Measurements from ENCODE around the gene RANBP3.

Gene RANBP3

DNA sequence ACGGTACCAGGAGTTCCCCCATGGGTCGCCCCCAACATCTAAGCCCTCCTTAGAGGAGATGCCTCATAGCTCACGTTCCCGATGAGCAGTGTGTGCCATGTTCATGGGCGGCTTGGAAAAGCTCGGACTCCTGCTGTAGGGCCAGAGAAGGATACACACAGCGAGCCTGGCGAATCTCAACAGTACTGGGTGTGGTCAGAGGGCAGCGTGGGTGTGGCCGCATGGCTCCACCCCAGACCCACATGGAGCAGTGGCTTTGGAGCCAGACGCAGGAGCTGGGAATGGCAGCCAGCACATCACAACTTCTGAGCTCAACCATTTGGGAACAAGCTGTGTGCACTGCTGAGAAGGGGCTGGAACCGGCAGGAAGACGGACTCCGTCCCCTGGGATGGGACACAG is 48.3 kb downstream of the RANBP3 start:
- no peak for DNase-seq (ENCODE audit: low spot score)
- no peak for TF ChIP-seq CTCF (IDR thresholded peaks at IDR 0.05; ENCODE audit: borderline replicate concordance, control extremely low read depth, extremely low read depth, insufficient read depth, missing control alignments)
- in situ Hi-C loops (cut with MboI; ENCODE audit: low sequenced_read_pairs, unreplicated experiment): no loop called here

DNA sequence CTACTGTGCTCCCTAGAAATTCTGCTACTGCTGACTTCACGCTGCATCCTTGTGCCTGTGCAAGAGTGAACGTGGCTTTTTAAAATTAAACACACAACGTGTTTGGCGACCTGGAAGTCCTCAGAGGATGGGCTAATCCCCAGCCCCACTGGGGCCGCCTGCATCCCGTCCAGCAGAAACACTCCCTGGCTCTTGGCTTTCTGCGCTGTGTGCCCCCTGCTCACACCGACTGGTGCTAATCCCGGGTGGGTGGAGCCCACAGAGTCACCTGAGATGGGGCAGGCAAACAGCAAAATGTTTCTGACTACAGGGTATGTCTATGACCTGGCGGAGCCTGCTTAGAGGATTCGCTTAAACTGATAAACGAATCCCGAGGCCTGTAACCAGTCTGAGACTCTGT is 48.8 kb downstream of the RANBP3 start:
- no peak for DNase-seq (ENCODE audit: low spot score)
- TF ChIP-seq CTCF (IDR thresholded peaks at IDR 0.05; ENCODE audit: borderline replicate concordance, control extremely low read depth, extremely low read depth, insufficient read depth, missing control alignments): no peak
- in situ Hi-C loops (cut with MboI; ENCODE audit: low sequenced_read_pairs, unreplicated experiment): no loop called here

DNA sequence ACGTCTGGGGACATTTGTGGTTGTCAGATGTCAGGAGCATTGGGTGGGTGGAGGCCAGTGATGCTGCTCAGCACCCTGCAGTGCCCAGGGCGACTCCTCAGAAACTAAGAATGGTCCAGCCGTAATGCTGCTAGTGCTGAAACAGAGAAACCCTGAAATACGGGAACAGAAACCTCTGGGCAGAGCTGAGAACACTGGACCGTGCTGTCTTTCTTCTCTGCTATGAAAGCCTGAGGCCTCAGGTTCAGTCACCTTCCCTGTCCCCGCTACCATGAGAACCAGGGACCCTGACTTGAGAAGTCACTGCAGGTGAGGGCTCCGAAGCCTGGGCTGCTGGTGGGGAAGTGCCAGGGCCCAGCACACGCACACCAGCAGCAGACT is 50.5 kb downstream of the RANBP3 start:
- no peak for TF ChIP-seq CTCF (IDR thresholded peaks at IDR 0.05; ENCODE audit: borderline replicate concordance, control extremely low read depth, extremely low read depth, insufficient read depth, missing control alignments)
- DNase-seq (ENCODE audit: low spot score): peak; percentile 80
- in situ Hi-C loops (cut with MboI; ENCODE audit: low sequenced_read_pairs, unreplicated experiment): no loop called here

DNA sequence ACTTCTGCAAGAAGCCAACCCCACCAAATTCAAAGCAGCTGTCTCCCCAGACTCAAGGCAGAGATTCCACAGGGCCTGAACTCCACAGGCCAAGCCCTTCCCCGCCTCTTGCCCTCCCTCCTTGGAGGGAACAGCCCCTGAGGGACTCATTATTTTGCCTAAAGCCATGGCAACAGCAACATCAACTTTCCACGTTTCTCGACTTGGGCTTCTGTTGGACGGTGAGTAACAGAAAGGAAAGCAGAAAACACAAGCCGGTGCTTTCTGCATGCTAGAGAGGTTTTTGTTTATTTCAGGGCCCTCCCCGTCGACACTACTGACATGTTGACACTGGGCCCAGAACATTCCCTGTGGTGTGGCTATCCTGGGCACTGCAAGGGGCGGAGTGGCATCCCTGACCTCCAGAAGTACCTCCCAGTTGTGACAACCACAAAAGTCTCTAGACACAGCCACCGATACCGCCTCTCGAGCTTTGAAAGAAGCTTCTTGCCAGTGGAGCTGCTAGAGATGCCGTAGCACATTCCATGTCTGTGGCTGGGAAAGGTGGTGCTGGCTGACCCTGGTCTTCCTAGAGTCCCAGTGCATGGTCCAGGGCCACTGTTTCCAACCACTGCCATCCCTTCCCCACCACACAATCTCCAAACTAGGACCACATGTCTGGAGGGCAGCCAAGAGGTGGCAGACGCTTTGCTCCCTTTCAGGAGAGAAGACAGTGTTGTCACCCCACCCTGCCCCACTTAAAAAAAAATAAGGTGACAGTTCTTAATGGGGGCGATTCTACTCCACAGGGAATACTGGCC is 51.1 kb downstream of the RANBP3 start:
- in situ Hi-C loops (cut with MboI; ENCODE audit: low sequenced_read_pairs, unreplicated experiment): no loop called here
- no peak for TF ChIP-seq CTCF (IDR thresholded peaks at IDR 0.05; ENCODE audit: borderline replicate concordance, control extremely low read depth, extremely low read depth, insufficient read depth, missing control alignments)
- DNase-seq (ENCODE audit: low spot score): no peak

DNA sequence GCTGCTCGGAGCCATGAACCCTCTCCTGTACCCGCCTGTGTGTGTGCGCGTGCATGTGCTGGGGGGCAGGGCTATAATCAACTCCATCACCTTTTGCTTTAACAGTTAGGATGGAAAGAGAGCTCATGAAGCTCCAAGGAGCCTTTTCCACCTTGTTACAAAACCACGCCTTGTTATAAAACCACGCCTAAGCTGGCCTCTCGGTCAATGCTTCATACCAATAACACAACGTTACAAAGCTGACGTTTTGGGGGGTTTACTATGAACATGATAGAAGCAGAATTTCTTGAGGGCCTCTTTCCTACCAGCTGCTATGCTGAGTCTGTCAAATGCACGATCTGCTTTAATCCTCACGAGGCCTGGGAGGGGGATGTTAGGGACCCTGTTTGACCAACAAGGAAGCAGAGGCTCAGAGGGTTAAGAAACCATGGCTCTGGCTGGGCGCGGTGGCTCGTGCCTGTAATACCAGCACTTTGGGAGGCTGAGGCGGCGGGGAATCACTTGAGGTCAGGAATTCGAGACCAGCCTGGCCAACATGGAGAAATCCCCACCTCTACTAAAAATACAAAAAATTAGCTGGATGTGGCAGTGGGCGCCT is 52.0 kb downstream of the RANBP3 start:
- in situ Hi-C loops (cut with MboI; ENCODE audit: low sequenced_read_pairs, unreplicated experiment): no loop called here
- no peak for TF ChIP-seq CTCF (IDR thresholded peaks at IDR 0.05; ENCODE audit: borderline replicate concordance, control extremely low read depth, extremely low read depth, insufficient read depth, missing control alignments)
- DNase-seq (ENCODE audit: low spot score): no peak

DNA sequence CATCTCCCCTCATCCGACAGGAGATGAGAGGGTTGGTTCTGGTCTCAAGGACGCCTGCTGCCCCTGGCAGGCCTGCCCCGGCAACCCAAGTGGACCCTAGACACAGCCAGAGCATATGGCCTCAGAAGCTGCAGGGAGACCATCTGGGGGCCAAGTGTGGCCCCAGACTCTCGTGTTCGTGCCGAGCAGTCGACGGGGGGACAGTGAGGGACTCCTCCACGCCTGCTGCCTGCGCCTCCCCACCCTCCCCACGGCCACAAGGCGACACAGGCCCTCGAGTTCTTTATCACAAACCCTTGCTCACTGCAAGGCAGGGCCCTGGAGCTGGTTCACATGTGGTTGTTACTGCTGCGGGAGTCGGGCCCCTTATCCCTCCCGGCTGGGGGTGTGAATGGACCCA is 54.6 kb downstream of the RANBP3 start:
- no peak for DNase-seq (ENCODE audit: low spot score)
- in situ Hi-C loops (cut with MboI; ENCODE audit: low sequenced_read_pairs, unreplicated experiment): no loop called here
- TF ChIP-seq CTCF (IDR thresholded peaks at IDR 0.05; ENCODE audit: borderline replicate concordance, control extremely low read depth, extremely low read depth, insufficient read depth, missing control alignments): no peak

Measured in GM13976 (cell line).